ENCODE results near the gene CT55.
"Not testable (repeated sequence)": the region's sequence is repeated elsewhere in the genome, so short reads cannot be mapped to it uniquely, and the experiment has no call there.

The CT55 gene

GRCh38 chrX:135170877-135171519 lies at the start of gene CT55:
Gene CT55, minus strand, starts transcription at chrX:135171398. Its CDS starts 227 bp downstream, at chrX:135171171.
- H3K36me3 ChIP-seq (ENCODE audit: control insufficient read depth, insufficient read depth, low read length): no peaks in the 10 kb centered on the region
- no peak within 1 kb of the TSS for H3K27ac ChIP-seq
- no peak within 1 kb of the TSS for H3K4me3 ChIP-seq (ENCODE audit: low read depth, low read length)
- H3K4me2 ChIP-seq (ENCODE audit: low read length): no peak within 1 kb of the TSS
- H3K27me3 ChIP-seq (ENCODE audit: control insufficient read depth, insufficient read depth, low read length): no peaks in the 10 kb centered on the region
- H3K4me1 ChIP-seq: no peaks in the 10 kb centered on the region
- no peak for TF ChIP-seq CTCF (IDR thresholded peaks at IDR 0.05)
- no peaks in the 10 kb centered on the region for H3K9me3 ChIP-seq (ENCODE audit: control insufficient read depth, low read length)
- no peak within 1 kb of the TSS for H3K9ac ChIP-seq
- no peaks in the 10 kb centered on the region for H3K79me2 ChIP-seq
- H2AFZ ChIP-seq: no peak within 1 kb of the TSS

GRCh38 chrX:135213200-135213844 lies 42.1 kb upstream of the CT55 start:
- Histone ChIP-seq H3K9me3 (ENCODE audit: control insufficient read depth, low read length) (no peaks in the 10 kb centered on the region), H3K79me2 (no peaks in the 10 kb centered on the region), H3K27ac (no peak overlapping the region), H3K4me1 (no peaks in the 10 kb centered on the region), H2AFZ (no peak overlapping the region), H3K4me2 (ENCODE audit: low read length) (no peak overlapping the region), H3K27me3 (ENCODE audit: control insufficient read depth, insufficient read depth, low read length) (no peaks in the 10 kb centered on the region), H3K4me3 (ENCODE audit: low read depth, low read length) (no peak overlapping the region), H3K9ac (no peak overlapping the region), H3K36me3 (ENCODE audit: control insufficient read depth, insufficient read depth, low read length) (no peaks in the 10 kb centered on the region)
- TF ChIP-seq CTCF (IDR thresholded peaks at IDR 0.05): no peak

- H3K4me2 ChIP-seq (ENCODE audit: low read length); H3K36me3 ChIP-seq (ENCODE audit: control insufficient read depth, insufficient read depth, low read length); H3K4me3 ChIP-seq (ENCODE audit: low read depth, low read length); H3K4me1 ChIP-seq; H2AFZ ChIP-seq; H3K79me2 ChIP-seq; H3K27me3 ChIP-seq (ENCODE audit: control insufficient read depth, insufficient read depth, low read length); H3K9ac ChIP-seq; H3K27ac ChIP-seq; H3K9me3 ChIP-seq (ENCODE audit: control insufficient read depth, low read length): not testable (repeated sequence)
- peak; percentile 30 for TF ChIP-seq CTCF (IDR thresholded peaks at IDR 0.05)
Measured at GRCh38 chrX:135206427-135206826, 35.2 kb upstream of the CT55 start.

GRCh38 chrX:135200297-135200696 lies 29.1 kb upstream of the CT55 start:
- no peak overlapping the region for H3K9ac ChIP-seq
- no peak overlapping the region for H3K4me3 ChIP-seq (ENCODE audit: low read depth, low read length)
- H3K27ac ChIP-seq: no peak overlapping the region
- H3K9me3 ChIP-seq (ENCODE audit: control insufficient read depth, low read length): no peaks in the 10 kb centered on the region
- no peak for TF ChIP-seq CTCF (IDR thresholded peaks at IDR 0.05)
- H3K79me2 ChIP-seq: no peaks in the 10 kb centered on the region
- H3K4me1 ChIP-seq: no peaks in the 10 kb centered on the region
- no peak overlapping the region for H2AFZ ChIP-seq
- no peaks in the 10 kb centered on the region for H3K27me3 ChIP-seq (ENCODE audit: control insufficient read depth, insufficient read depth, low read length)
- H3K36me3 ChIP-seq (ENCODE audit: control insufficient read depth, insufficient read depth, low read length): no peaks in the 10 kb centered on the region
- H3K4me2 ChIP-seq (ENCODE audit: low read length): no peak overlapping the region

GRCh38 chrX:135194684-135195083 lies 23.5 kb upstream of the CT55 start:
- H2AFZ ChIP-seq: no peak overlapping the region
- H3K36me3 ChIP-seq (ENCODE audit: control insufficient read depth, insufficient read depth, low read length): no peaks in the 10 kb centered on the region
- H3K9me3 ChIP-seq (ENCODE audit: control insufficient read depth, low read length): no peaks in the 10 kb centered on the region
- no peaks in the 10 kb centered on the region for H3K4me1 ChIP-seq
- H3K4me2 ChIP-seq (ENCODE audit: low read length): no peak overlapping the region
- no peak overlapping the region for H3K4me3 ChIP-seq (ENCODE audit: low read depth, low read length)
- no peak overlapping the region for H3K27ac ChIP-seq
- no peak overlapping the region for H3K9ac ChIP-seq
- TF ChIP-seq CTCF (IDR thresholded peaks at IDR 0.05): no peak
- H3K79me2 ChIP-seq: no peaks in the 10 kb centered on the region
- no peaks in the 10 kb centered on the region for H3K27me3 ChIP-seq (ENCODE audit: control insufficient read depth, insufficient read depth, low read length)
